Measurements from ENCODE around the gene LRP1B. TPM values are rescaled to one million over a fixed set of nuclear protein-coding genes. Genes with fewer than 3 reads are reported as not detected.

LRP1B gene
- total RNA-seq, 4 donors from 2014 or later = 0.85 to 3.3 (median 1.1) TPM; not detected in 1

GRCh38 chr2:141610564-141611175, 520.1 kb downstream of the LRP1B start:
- no peak overlapping the region for H3K4me3 ChIP-seq
- no peaks in the 10 kb centered on the region for H3K27me3 ChIP-seq
- no peaks in the 10 kb centered on the region for H3K9me3 ChIP-seq
- TF ChIP-seq CTCF (IDR thresholded peaks at IDR 0.05) = no peak
- no peak for TF ChIP-seq POLR2A (IDR thresholded peaks at IDR 0.05)
- no peak overlapping the region for H3K27ac ChIP-seq
- no peaks in the 10 kb centered on the region for H3K36me3 ChIP-seq
- no peak for DNase-seq
- no peaks in the 10 kb centered on the region for H3K4me1 ChIP-seq

- Histone ChIP-seq H3K36me3 (no peaks in the 10 kb centered on the region), H3K27ac (no peak overlapping the region), H3K27me3 (no peaks in the 10 kb centered on the region), H3K4me3 (no peak overlapping the region), H3K9me3 (no peaks in the 10 kb centered on the region), H3K4me1 (no peaks in the 10 kb centered on the region)
- no peak for TF ChIP-seq POLR2A (IDR thresholded peaks at IDR 0.05)
- no peak for TF ChIP-seq CTCF (IDR thresholded peaks at IDR 0.05)
- no peak for DNase-seq
Observed at GRCh38 chr2:141605163-141605562, 525.7 kb downstream of the LRP1B start.

- Histone ChIP-seq H3K36me3 (no peaks in the 10 kb centered on the region), H3K27me3 (no peaks in the 10 kb centered on the region), H3K4me1 (no peaks in the 10 kb centered on the region), H3K27ac (no peak overlapping the region), H3K9me3 (no peaks in the 10 kb centered on the region), H3K4me3 (no peak overlapping the region)
- DNase-seq = no peak
- TF ChIP-seq CTCF (IDR thresholded peaks at IDR 0.05) = no peak
- TF ChIP-seq POLR2A (IDR thresholded peaks at IDR 0.05) = no peak
Observed at GRCh38 chr2:141601511-141602152, 529.2 kb downstream of the LRP1B start.

- H3K36me3 ChIP-seq = no peaks in the 10 kb centered on the region
- no peaks in the 10 kb centered on the region for H3K27me3 ChIP-seq
- H3K4me1 ChIP-seq = no peaks in the 10 kb centered on the region
- no peak overlapping the region for H3K4me3 ChIP-seq
- no peak overlapping the region for H3K27ac ChIP-seq
- H3K9me3 ChIP-seq = no peaks in the 10 kb centered on the region
- TF ChIP-seq CTCF (IDR thresholded peaks at IDR 0.05) (no peak), POLR2A (IDR thresholded peaks at IDR 0.05) (no peak)
- DNase-seq = no peak
Observed at GRCh38 chr2:141599721-141600120, 531.1 kb downstream of the LRP1B start.

GRCh38 chr2:141598982-141599381, 531.8 kb downstream of the LRP1B start:
- Histone ChIP-seq H3K4me1 (no peaks in the 10 kb centered on the region), H3K27ac (no peak overlapping the region), H3K36me3 (no peaks in the 10 kb centered on the region), H3K9me3 (no peaks in the 10 kb centered on the region), H3K27me3 (no peaks in the 10 kb centered on the region), H3K4me3 (no peak overlapping the region)
- no peak for DNase-seq
- no peak for TF ChIP-seq POLR2A (IDR thresholded peaks at IDR 0.05)
- TF ChIP-seq CTCF (IDR thresholded peaks at IDR 0.05) = no peak

All from Peyer's patch (tissue), 4 donors.